Uterus (tissue), 4 donors: ENCODE measurements around the gene SEPTIN6. TPM values are rescaled to one million over a fixed set of nuclear protein-coding genes. Genes with fewer than 3 reads are reported as not detected.

Experiments used
- DNase-seq, 2 donors: peaks; one replicate each; pipeline ENCODE4 v3.0.0-alpha.2; 2019 to 2020
- H3K27ac ChIP-seq, 2 donors: fragments of 200-600 bp; sonication (generic); 1 replicate in 1 of 2; 2 replicates in 1 of 2; pipeline ENCODE4 v1.5.1; 2016 to 2018
- H3K27me3 ChIP-seq, 2 donors: fragments of 200-600 bp; sonication (generic); one replicate each; pipeline ENCODE4 v1.5.1; 2018 to 2019; ENCODE audit warnings: control low read depth in 1 of 2
- H3K36me3 ChIP-seq, 2 donors: fragments of 200-600 bp; sonication (generic); one replicate each; pipeline ENCODE4 v1.5.1; 2019; ENCODE audit warnings: control low read depth in 1 of 2
- H3K4me1 ChIP-seq, 2 donors: fragments of 200-600 bp; sonication (generic); one replicate each; pipeline ENCODE4 v1.5.1; 2018 to 2019; ENCODE audit warnings: control low read depth in 1 of 2
- H3K4me3 ChIP-seq, 2 donors: fragments of 200-600 bp; sonication (generic); 1 replicate in 1 of 2; 2 replicates in 1 of 2; pipeline ENCODE4 v1.5.1; 2018 to 2019; ENCODE audit warnings: mild to moderate bottlenecking in 1 of 2
- H3K9me3 ChIP-seq, 2 donors: fragments of 200-600 bp; sonication (generic); one replicate each; pipeline ENCODE4 v1.5.1; 2019; ENCODE audit warnings: control low read depth in 1 of 2
- POLR2A ChIP-seq, 2 donors: fragments of 450-650 bp; IDR thresholded peaks; one replicate each; pipeline ENCODE4 v1.6.1; 2016; ENCODE audit warnings: antibody characterized with exemption in 2 of 2, mild to moderate bottlenecking in 1 of 2, moderate library complexity in 1 of 2
- intact Hi-C: fragments of 100-400 bp; cut with DNase I; formaldehyde crosslinking; loops from one replicate; pipeline ENCODE4 v1.15.1; 2023; ENCODE audit warnings: low total_unique reads
- microRNA counts, 2 donors: library from miRNA; unstranded; fragments of <30 nt; microRNA quantifications; one replicate each; lab custom pipeline; 2016 to 2017
- microRNA-seq: library from miRNA; unstranded; fragments of <30 nt; microRNA quantifications from one replicate; pipeline ENCODE4, GENCODE V29; 2016; ENCODE audit warnings: borderline microRNAs expressed, borderline replicate concordance
- small RNA-seq: library from RNA; depleted of rRNA; stranded (forward); fragments of <200 nt; gene quantifications from one replicate; pipeline ENCODE3, GENCODE V24; 2016
- total RNA-seq, 4 donors: library from RNA; depleted of rRNA in 3 of 4; stranded (reverse); fragments of >200 nt in 3 of 4; gene quantifications; one replicate each; pipeline versions ENCODE4 v1.1.0 to v1.2.4, GENCODE V29; 2014 to 2023
- TF ChIP-seq, protein P1 (sequence below), 4 experiments: fragments of 200-600 bp in 2 of 4; fragments of 450-650 bp in 2 of 4; sonication (generic) in 2 of 4; IDR thresholded peaks; one replicate each; pipeline ENCODE4 v1.5.1; 2016 to 2019; ENCODE audit warnings: antibody characterized with exemption in 4 of 4, mild to moderate bottlenecking in 2 of 4, moderate library complexity in 1 of 4
- donor health status: DM: yes; HTN: yes; CAD: no.

The SEPTIN6 gene
- total RNA-seq, 4 donors from 2014 or later: 1.8 to 34.8 (median 15.5) TPM

DNA sequence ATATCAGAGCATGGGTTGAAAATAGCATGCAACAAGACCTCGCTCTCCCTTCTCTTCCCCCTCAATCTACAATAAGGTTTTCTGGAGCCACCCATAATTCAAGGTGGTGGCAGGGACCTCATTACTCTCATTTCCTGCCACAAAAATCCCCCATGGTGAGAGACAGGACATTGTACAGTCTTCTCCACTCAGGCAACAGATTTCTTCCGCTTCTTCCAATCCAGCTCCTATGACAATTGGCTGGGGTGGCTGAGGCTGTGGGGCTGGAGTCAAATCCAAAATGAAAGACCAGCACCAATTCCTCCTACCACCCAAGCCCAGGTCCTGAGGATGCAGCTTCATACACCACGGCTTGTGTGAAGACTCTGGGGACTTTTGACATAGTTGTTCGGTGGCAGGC is 46.5 kb downstream of the SEPTIN6 start:
- Histone ChIP-seq H3K9me3 (no peaks in the 10 kb centered on the region), H3K4me1 (no peaks in the 10 kb centered on the region), H3K27me3 (no peaks in the 10 kb centered on the region), H3K36me3 (no peaks in the 10 kb centered on the region), H3K27ac (no peak overlapping the region), H3K4me3 (no peak overlapping the region)
- no peak for DNase-seq
- intact Hi-C loops: no loop called here
- TF ChIP-seq POLR2A (IDR thresholded peaks at IDR 0.05): no peak
- TF ChIP-seq, protein P1, sequence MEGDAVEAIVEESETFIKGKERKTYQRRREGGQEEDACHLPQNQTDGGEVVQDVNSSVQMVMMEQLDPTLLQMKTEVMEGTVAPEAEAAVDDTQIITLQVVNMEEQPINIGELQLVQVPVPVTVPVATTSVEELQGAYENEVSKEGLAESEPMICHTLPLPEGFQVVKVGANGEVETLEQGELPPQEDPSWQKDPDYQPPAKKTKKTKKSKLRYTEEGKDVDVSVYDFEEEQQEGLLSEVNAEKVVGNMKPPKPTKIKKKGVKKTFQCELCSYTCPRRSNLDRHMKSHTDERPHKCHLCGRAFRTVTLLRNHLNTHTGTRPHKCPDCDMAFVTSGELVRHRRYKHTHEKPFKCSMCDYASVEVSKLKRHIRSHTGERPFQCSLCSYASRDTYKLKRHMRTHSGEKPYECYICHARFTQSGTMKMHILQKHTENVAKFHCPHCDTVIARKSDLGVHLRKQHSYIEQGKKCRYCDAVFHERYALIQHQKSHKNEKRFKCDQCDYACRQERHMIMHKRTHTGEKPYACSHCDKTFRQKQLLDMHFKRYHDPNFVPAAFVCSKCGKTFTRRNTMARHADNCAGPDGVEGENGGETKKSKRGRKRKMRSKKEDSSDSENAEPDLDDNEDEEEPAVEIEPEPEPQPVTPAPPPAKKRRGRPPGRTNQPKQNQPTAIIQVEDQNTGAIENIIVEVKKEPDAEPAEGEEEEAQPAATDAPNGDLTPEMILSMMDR (IDR thresholded peaks at IDR 0.05): no peak

DNA sequence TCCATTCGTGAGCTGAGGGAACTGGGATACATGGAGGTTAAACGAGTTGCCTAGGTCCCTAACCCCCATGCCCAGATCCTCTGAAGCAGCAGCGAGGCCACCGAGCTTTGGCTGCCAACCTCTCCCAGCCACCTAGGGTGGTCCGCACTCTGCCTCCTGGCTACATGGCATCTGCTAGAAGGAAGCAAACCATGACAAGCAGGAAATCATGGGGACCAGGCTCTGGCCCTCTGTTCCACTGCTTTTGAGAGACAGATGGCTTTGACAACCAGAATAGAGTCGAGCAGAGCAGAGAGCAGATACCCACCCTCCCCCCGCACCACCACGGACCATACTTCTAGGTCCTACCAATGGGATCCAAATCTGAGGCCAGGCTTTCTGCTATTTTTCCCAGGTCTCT is 49.3 kb downstream of the SEPTIN6 start:
- H3K27ac ChIP-seq: no peak overlapping the region
- intact Hi-C loops: no loop called here
- no peaks in the 10 kb centered on the region for H3K9me3 ChIP-seq
- no peaks in the 10 kb centered on the region for H3K4me1 ChIP-seq
- H3K36me3 ChIP-seq: no peaks in the 10 kb centered on the region
- no peaks in the 10 kb centered on the region for H3K27me3 ChIP-seq
- TF ChIP-seq, protein P1 (IDR thresholded peaks at IDR 0.05): no peak
- no peak for TF ChIP-seq POLR2A (IDR thresholded peaks at IDR 0.05)
- no peak overlapping the region for H3K4me3 ChIP-seq
- DNase-seq: no peak

MicroRNAs within 50 kb of the gene (microRNA counts, 767-probe panel; counts per million panel counts)
- 0 counts per million in 2 donors for microRNA hsa-miR-766-3p (lab: Ali Mortazavi, UCI)

Small RNA genes lying within 50 kb of the gene (microRNA-seq; reads per million reads assigned to microRNA genes)
- 2.9 reads per million for gene MIR766

Small RNA genes lying within 50 kb of the gene (small RNA-seq; reads per million reads assigned to genes)
- 0.24 reads per million for gene MIR766

Other genes with a start within 250 kb of the SEPTIN6 start
- 100 to 1,000 TPM in 3 of 4 donors, 10 to 100 TPM in 1; 98.8 to 213 (median 135) TPM for gene SLC25A5, start 224.7 kb downstream of the SEPTIN6 start, total RNA-seq
- gene STEEP1, start 127.8 kb downstream of the SEPTIN6 start, total RNA-seq: 10 to 100 TPM in 2 of 4 donors, 1 to 10 TPM in 2; 1.2 to 47.0 (median 11.5) TPM
- 10 to 100 TPM; 32.0 to 47.0 (median 39.6) TPM for gene UBE2A, start 118.6 kb downstream of the SEPTIN6 start, total RNA-seq
- 10 to 100 TPM in 1 of 4 donors, 1 to 10 TPM in 2, under 1 TPM in 1; 0.29 to 10.5 (median 6.0) TPM for gene NKRF, start 86.7 kb downstream of the SEPTIN6 start, total RNA-seq
- gene SOWAHD, start 65.4 kb upstream of the SEPTIN6 start, total RNA-seq: under 1 TPM in 1 of 4 donors, not detected in 3; 0.69 TPM
- gene RPL39, start 98.5 kb upstream of the SEPTIN6 start, total RNA-seq: 1,000 to 10,000 TPM; 2,055 to 6,062 (median 3,711) TPM
- 1 to 10 TPM; 1.8 to 9.8 (median 2.7) TPM for gene UPF3B, start 159.8 kb upstream of the SEPTIN6 start, total RNA-seq
- 10 to 100 TPM in 2 of 4 donors, 1 to 10 TPM in 2; 6.2 to 15.1 (median 9.8) TPM for gene RNF113A, start 178.6 kb upstream of the SEPTIN6 start, total RNA-seq
- gene NDUFA1, start 178.7 kb upstream of the SEPTIN6 start, total RNA-seq: 100 to 1,000 TPM in 1 of 4 donors, 10 to 100 TPM in 2, 1 to 10 TPM in 1; 5.1 to 112 (median 33.7) TPM
- under 1 TPM in 1 of 4 donors, not detected in 3; 0.97 TPM for gene AKAP14, start 202.7 kb upstream of the SEPTIN6 start, total RNA-seq